Femur (tissue), 1 donor: Measurements from ENCODE around the gene GIT1.
A peak's percentile ranks its signal among the peaks of the same experiment; 100 is the strongest.
"Not testable (repeated sequence)": the region's sequence is repeated elsewhere in the genome, so short reads cannot be mapped to it uniquely, and the experiment has no call there.

Experiments used
- DNase-seq: peaks from one replicate; pipeline ENCODE4 v3.0.0-alpha.2; 2017

The GIT1 gene

DNA sequence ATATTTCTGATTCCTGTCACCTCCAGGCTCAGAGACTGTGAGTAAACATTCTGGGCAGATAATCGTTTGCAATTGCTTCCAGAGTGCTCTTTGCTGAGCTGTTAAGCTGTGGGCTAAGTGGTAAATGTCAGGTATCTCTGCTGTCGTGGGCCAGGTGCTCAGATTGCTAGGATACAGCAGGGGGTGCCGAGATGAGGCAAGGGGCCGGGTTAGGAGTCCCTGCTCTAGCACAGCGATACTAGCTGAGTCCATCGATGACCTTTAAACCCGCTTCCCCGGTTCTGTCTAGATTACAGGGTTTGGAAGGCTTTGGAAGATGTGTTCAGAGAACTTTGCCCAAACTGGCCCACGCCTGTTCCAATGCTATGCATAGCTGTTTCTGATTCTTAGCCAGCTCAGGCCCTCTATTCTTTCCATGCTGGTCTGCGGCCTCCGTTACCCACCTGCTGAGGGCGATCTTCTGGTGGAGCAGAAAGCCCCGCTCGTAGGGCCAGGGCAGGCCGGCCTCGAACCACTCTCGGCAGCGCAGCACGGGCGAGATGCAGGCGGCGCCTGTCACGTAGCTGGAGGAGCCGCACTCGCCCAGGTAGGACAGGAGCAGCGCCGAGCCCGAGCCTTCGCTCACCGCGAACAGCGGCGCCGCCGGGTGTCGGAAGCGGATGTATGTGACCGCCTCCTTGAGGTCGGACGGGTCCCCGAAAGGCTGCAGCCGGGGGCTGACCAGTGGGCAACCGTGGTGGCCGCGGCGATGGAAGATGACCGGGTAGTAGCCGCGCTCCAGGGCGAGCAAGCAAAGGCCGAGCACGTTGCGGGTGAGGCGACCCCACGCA lies 23.6 kb downstream of the GIT1 start:
- no peak for DNase-seq

DNA sequence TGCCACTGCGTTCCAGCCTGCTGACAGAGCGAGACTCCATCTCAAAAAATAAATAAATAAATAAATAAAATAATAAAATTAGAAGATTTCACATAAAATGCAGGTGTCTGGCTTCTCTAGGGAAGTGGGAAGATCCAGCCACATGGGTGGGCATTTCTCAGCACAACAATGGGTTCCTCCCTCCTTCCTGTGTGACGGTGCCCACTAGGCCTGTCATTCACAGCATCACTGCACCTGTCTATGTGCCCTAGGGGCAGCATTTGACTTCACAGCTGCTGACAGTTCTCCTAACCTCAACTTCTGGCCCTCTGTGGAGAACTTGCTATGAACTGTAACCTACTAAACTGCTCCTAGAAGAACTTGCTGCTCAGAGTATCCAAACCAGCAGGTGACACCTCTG lies 25.6 kb downstream of the GIT1 start:
- DNase-seq = no peak

DNA sequence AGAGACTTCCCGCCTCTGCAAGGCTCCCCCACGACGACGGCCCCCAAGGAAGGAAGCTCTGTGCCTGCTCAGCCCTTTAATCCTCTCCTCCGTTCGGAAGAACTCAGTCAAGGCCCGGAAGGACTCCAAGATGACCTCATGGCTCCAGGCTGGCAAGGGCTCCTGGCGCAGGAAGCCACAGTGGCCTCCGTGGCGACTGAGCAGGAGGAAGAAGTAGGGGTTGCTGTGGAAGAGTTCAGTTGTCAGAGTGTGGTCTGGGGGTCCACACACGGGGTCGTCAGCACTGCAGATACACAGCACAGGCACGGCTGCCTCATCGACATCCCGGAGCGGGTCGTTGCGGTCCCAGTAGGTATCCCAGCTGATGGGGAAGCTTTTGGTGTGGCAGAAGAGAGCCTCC lies 26.8 kb downstream of the GIT1 start:
- no peak for DNase-seq

DNA sequence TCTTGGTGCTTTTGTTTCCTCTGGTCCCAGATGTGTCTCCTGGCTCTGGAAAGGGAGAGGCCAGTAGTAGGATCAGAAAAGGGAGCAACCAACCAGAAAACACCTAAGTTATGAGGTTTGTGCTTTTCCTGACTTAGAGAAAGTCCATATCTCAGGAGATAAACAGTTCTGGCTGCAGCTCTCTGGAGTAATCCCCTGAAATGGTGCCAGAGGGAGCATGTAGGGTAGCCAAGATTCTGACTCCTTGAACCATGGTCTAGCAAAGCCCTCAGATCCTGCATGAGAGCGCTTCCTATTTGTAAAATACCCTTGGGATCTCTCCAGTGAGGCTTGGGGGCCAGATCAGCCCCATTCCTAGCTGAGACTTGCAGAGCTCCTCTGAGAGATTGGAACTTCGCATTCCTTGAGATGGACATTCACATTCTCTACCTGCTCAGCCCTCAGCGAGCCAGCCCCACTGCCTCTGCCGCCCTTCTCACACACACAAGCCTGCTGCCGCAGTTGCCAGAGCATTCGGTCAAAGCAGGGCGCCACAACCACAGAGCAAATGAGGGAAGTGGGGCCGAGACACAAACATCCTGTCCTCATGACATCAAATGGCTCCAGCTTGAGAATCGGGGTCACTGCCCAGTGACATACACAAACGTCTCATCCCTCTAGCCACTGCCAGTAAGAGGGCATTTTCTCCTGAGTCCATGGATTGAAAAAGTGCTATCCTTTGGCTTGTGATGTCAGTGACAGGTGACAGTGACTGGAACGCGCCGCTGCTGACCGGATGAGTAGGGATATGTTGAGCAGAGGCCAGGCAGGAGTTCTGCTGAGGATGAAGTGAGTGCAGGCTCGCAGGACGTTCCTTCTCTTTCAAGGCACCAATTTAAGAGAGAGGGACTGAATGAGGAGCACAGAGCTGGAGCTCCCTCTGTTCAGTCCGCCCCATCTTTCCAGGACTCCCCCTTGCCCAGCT lies 27.6 kb downstream of the GIT1 start:
- DNase-seq = no peak

DNA sequence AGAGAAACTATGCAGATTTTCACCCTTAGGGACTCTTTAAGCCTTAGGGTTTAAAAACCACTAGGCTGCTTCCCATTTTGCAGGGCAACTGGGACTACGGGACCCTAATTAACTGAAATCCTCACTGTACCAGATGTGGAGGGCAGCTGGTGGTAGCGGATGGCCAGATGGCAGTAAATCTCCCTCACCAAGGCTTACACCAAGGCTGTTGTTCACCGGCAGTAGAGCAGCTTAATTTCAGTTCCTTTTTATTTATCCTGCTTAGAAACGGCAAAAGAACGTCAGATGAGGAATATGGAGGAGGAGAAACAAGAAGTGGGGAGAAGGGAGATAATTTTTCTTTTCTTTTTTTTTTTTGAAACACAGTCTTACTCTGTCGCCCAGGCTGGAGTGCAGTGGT lies 29.1 kb downstream of the GIT1 start:
- DNase-seq = no peak

DNA sequence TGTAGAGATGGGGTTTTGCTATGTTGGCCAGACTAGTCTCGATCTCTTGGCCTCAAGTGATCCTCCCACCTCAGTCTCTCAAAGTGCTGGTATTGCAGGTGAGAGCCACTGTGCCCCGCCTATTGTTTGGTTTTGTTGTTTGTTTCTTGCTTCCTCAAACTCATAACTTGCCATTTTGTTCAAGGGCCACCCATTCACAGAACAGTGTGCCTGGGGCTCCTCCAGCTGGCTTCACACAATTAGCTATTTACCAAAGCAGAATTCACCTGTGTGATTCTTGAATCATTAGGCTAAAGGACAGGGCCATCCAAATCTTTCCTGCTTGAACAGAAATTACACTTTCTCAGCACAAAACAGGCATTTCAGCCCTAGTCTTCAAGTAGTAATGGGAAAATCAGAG lies 29.8 kb downstream of the GIT1 start:
- no peak for DNase-seq

DNA sequence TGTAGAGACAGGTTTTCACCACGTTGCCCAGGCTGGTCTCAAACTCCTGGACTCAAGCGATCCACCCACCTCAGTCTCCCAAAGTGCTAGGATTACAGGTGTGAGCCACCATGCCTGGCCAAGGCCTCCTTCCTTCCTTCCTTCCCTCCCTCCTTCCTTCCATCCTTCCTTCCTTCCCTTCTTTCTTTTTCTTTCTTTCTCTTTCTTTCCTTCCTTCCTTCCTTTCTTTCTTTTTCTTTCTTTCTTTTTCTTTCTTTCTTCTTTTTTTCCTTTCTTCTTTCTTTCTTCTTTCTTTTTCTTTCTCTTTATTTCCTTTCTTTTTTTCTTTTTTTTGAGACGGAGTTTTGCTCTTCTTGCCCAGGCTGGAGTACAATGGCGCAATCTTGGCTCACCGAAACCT lies 31.3 kb downstream of the GIT1 start:
- DNase-seq = not testable (repeated sequence)

DNA sequence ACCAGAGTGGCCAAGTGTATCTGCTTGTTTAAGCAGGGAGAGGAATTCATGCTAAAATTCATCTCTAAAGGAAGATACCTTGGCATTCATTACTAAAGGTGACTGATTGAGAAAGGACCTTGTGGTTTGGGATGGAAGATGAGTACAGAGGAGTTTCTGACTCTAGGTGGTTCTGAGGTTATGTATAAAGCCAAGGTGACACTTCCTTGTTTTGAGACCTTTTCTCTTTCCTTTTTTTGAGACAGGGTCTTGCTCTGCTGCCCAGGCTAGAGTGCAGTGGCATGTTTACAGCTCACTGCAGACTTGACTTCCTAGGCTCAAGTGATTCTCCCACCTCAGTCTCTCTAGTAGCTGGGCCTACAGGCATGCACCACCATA lies 31.7 kb downstream of the GIT1 start:
- DNase-seq = no peak

DNA sequence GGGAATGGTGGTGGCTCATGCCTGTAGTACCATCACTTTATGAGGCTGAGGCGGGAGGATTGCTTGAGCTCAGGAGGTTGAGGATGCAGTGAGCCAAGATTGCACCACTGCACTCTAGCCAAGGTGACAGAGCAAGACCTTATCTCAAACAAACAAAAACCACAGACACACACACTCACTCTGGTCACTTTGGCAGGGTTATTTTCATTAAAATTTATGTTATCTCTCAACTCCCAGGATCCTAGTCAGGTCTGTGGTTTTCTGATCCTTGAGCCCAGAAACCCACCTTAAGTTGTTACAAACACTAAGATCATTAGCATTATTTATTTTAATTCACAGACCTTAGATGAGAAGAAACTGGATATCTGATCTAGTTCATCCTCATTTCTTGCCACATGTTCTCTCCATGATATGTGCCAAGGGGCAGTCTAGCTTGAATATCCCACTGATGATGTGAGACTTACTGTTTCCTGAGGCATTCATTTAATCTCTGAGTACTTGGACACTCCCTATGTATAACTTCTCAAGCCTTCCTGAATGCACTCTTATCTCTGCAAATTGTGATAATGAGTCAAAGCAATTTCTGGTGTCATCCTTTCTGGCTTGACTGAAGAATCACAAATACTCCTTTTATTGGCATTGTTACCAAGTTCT lies 32.2 kb downstream of the GIT1 start:
- DNase-seq = no peak

DNA sequence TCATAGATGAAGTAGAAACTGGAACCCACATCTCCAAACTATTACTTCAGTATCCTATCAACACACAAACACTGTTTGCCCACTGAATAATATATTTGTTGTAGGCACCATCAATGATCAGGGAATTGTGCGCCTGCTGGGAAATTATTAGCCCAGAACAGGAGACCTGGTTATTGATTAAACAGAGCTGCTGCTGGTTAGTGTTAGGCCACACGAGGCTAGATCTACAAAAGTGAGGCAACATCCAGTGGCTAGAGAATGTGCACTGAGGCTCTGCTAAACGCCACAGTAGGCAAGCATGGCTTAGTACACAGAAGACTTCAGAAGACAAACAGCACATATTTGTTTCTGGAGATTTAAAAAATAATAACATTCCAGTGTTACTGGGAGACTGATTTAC lies 33.6 kb downstream of the GIT1 start:
- no peak for DNase-seq

DNA sequence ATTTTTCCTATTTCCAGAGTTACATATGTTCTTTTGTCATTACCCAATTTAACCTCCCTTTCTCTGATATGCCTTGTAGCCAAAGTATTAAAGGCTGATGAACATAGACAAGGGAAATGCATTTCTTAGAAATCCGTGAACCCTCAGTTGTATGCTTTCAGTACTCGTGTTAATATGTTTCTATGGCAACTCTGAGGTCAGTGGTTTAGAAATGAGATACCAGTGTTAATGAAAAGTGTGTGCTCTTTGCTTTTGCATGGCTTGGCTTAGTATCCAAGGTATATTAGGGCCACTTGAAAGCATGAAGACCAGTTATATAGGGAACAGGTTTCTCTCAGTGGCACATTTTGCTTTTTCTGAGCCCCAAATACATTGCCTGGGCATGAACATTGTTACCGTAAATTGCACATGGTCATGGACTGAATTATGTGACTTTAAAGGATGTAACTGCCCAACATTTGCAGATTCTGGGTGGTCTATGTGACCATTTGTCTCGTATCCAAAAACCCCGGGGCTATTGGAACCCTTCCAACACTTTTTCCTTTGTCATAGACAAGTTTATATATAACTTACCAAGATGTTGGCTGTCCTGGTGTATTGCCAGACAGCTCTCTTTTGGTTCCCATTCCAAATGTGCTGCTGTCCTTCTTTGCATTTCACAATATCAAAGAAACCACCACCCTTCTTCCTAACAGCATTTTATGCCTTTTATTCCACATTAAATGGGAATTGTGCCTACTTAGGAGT lies 40.1 kb downstream of the GIT1 start:
- peak; percentile 35 for DNase-seq

DNA sequence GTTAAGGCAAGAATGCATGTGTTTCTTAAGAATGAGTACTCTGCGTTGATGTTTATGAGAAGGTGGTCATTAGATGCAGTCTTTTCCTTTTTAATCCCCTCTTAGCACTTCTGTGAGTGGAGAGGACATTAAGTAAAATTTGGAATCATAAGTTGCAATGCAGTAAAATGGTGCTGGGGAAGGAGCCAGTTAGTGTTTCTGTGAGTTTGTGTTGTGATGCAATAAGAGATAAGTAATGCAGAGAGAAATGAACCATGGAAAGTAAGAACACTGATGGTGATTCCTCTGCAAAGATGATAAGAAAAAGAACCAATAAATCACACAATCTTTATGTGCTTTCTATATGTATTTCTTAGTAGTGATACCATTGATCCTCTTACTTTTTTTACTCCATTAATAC lies 42.6 kb downstream of the GIT1 start:
- no peak for DNase-seq

DNA sequence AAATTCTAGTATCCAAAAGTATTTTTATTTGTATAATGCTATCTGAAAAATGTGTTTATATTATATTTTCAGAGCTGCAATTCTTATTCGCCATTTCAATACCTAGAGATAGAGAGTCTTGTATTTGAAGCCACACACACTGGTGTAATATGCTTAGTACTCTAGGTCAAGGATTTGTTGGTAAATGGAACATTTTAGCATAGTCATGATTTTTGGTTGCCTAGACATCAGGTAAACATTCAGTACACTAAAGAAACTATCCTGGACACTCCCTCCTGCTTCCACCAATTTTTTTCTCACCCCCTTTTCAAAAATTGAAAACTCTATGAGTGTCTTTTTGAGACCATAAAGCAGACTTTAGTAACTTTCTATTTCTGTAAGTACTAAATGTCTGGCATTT lies 43.4 kb downstream of the GIT1 start:
- no peak for DNase-seq

DNA sequence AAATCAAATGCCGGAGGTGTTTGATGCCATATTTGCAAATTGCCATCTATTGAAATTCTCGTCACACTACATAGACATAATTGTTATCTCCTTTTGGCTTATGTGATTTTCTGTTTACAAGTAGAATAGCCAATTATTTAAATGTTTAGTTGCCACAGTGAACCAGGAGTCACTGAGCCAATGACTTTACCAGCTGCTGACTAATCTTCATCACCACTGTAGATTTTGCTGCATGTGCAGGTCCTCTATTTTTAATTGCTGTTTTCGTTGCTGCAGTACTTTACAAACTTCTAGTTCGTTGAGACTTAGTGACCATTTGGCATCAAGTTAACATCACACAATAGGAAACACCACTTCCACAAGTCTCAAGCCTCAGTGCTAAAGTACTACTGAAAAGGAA lies 45.4 kb downstream of the GIT1 start:
- DNase-seq = no peak

DNA sequence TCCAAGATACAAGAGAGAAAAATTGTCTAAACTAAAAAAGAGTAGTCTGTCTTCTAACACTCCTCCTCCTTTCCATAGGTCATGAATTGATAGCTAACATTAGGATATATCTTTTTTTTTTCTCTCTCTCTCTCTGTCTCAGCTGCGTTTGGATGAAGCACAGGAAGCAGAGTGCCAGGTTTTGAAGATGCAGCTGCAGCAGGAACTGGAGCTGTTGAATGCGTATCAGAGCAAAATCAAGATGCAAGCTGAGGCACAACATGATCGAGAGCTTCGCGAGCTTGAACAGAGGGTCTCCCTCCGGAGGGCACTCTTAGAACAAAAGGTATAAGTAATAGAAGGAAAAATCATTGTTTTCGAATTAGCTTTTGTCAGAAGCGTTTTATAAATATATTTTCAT lies 55.5 kb downstream of the GIT1 start:
- DNase-seq = no peak

DNA sequence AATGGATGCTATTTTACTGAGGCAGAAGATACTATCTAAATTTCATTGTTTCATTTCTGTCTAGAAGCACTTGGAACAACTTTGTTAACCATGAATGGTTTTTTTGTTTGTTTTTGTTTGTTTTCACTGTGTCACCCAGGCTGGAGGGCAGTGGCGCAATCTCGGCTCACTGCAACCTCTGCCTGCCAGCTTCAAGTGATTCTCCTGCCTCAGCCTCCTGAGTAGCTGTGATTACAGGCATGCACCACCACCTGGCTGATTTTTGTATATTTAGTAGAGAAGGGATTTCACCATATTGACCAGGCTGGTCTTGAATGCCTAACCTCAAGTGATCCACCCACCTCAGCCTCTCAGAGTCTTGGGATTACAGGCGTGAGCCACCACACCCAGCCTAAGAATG lies 63.1 kb downstream of the GIT1 start:
- DNase-seq = no peak

DNA sequence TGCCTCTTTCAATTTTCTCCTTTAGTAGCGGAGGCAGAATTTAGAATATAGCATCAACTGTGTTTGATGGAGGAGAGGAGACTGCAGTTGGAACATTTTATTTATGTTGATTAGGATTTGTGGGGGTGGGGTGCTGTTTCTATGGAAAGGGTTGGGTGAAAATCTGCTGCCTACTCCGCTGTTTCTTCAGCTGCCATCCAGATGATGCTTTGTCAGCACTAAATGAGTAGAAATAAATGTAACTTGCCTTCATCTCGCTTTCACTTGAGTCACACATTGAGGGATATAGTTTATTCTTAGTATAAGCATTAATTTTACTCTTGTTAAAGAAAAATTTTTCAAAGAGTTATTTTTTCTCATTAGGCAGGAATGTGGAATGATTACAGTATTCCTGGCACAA lies 64.8 kb downstream of the GIT1 start:
- DNase-seq = no peak
